HEK293 (cell line): ENCODE results near the gene AP1S1.
A peak's percentile ranks its signal among the peaks of the same experiment; 100 is the strongest.

ENCODE experiments used
- CTCF ChIA-PET: fragments of 350-600 bp; formaldehyde crosslinking; extraction: SDS; loops from one replicate; lab custom pipeline; 2021; ENCODE audit warnings: antibody characterized with exemption; lab: Yijun Ruan, JAX
- POLR2A ChIA-PET: fragments of 300-600 bp; formaldehyde crosslinking; extraction: SDS; loops from one replicate; lab custom pipeline; 2020; ENCODE audit warnings: antibody characterized with exemption, inconsistent platforms; lab: Yijun Ruan, JAX
- H3K27ac ChIP-seq: fragments of 200-500 bp; sonication (Bioruptor generic); 2 replicates; pipeline ENCODE4 v1.5.1; 2014; ENCODE audit warnings: low read depth, low read length, control low read depth, inconsistent platforms; ENCODE audit errors: extremely low read depth
- H3K36me3 ChIP-seq, 2 experiments: fragments of 200-500 bp in 1 of 2; sonication (Bioruptor generic) in 1 of 2; 1 replicate in 1 of 2; 2 replicates in 1 of 2; pipeline ENCODE4 v1.5.1; 2014 to 2017; ENCODE audit warnings: inconsistent platforms in 2 of 2, low read length in 2 of 2; ENCODE audit not compliant: control insufficient read depth in 2 of 2, insufficient read depth in 1 of 2
- H3K4me1 ChIP-seq: fragments of 200-500 bp; sonication (Bioruptor generic); 2 replicates; pipeline ENCODE4 v1.5.1; 2014; ENCODE audit warnings: mild to moderate bottlenecking, low read length, inconsistent platforms; ENCODE audit not compliant: control insufficient read depth, insufficient read depth
- H3K4me3 ChIP-seq: 2 replicates; pipeline ENCODE4 v1.5.1; 2011; ENCODE audit warnings: low read depth, mild to moderate bottlenecking, control low read depth, low read length, moderate library complexity
- H3K9me3 ChIP-seq: fragments of 200-500 bp; sonication (Bioruptor generic); 2 replicates; pipeline ENCODE4 v1.5.1; 2014; ENCODE audit warnings: low read depth, low read length, inconsistent platforms; ENCODE audit not compliant: control insufficient read depth, insufficient read depth
- ATF2 ChIP-seq: fragments of 450-650 bp; formaldehyde crosslinking; IDR thresholded peaks from 2 replicates; pipeline ENCODE4 v1.5.1; 2016; ENCODE audit warnings: missing biosample characterization, missing genetic modification characterization, low read depth
- GLIS2 ChIP-seq: fragments of 450-650 bp; formaldehyde crosslinking; IDR thresholded peaks from 2 replicates; pipeline ENCODE4 v1.5.1; 2016; ENCODE audit warnings: missing biosample characterization, missing genetic modification characterization
- IKZF3 ChIP-seq: fragments of 450-650 bp; IDR thresholded peaks from 2 replicates; pipeline ENCODE4 v1.5.0; 2018; ENCODE audit warnings: missing biosample characterization, mild to moderate bottlenecking, missing genetic modification characterization, moderate library complexity
- INSM2 ChIP-seq: fragments of 450-650 bp; formaldehyde crosslinking; IDR thresholded peaks from 2 replicates; pipeline ENCODE4 v1.5.1; 2016; ENCODE audit warnings: missing biosample characterization, missing genetic modification characterization
- KLF17 ChIP-seq: fragments of 450-650 bp; formaldehyde crosslinking; IDR thresholded peaks from 2 replicates; pipeline ENCODE4 v1.5.1; 2016; ENCODE audit warnings: missing biosample characterization, missing genetic modification characterization
- MYNN ChIP-seq: fragments of 450-650 bp; formaldehyde crosslinking; IDR thresholded peaks from 2 replicates; pipeline ENCODE4 v1.5.1; 2016; ENCODE audit warnings: missing biosample characterization, missing genetic modification characterization, borderline replicate concordance
- PRDM1 ChIP-seq: fragments of 450-650 bp; formaldehyde crosslinking; IDR thresholded peaks from 2 replicates; pipeline ENCODE4; 2016; ENCODE audit warnings: missing biosample characterization, missing genetic modification characterization
- PRDM10 ChIP-seq: fragments of 450-650 bp; formaldehyde crosslinking; IDR thresholded peaks from 2 replicates; pipeline ENCODE4 v1.5.1; 2016; ENCODE audit warnings: missing biosample characterization, missing genetic modification characterization
- ZBTB26 ChIP-seq: fragments of 450-650 bp; formaldehyde crosslinking; optimal IDR thresholded peaks from 2 replicates; pipeline ENCODE3; 2016; ENCODE audit warnings: missing biosample characterization, mild to moderate bottlenecking, missing genetic modification characterization
- ZBTB48 ChIP-seq: fragments of 450-650 bp; formaldehyde crosslinking; IDR thresholded peaks from 2 replicates; pipeline ENCODE4 v1.5.1; 2016; ENCODE audit warnings: missing biosample characterization, missing genetic modification characterization
- ZNF114 ChIP-seq: fragments of 450-650 bp; formaldehyde crosslinking; IDR thresholded peaks from 2 replicates; pipeline ENCODE4 v1.5.0; 2017; ENCODE audit warnings: missing biosample characterization, missing genetic modification characterization
- ZNF211 ChIP-seq: fragments of 450-650 bp; formaldehyde crosslinking; IDR thresholded peaks from 2 replicates; pipeline ENCODE4 v1.5.1; 2016; ENCODE audit warnings: low read depth, missing biosample characterization, missing genetic modification characterization
- ZNF274 ChIP-seq, 2 experiments: fragments of 200-500 bp in 1 of 2; fragments of 450-650 bp in 1 of 2; sonication (Bioruptor generic) in 1 of 2; formaldehyde crosslinking in 1 of 2; IDR thresholded peaks; 2 replicates each; pipeline versions ENCODE4 v1.5.1 to v1.6.1; 2014 to 2016; ENCODE audit warnings: borderline replicate concordance in 1 of 2, inconsistent platforms in 1 of 2, low read length in 1 of 2, missing biosample characterization in 1 of 2, missing genetic modification characterization in 1 of 2
- ZNF362 ChIP-seq: fragments of 450-650 bp; formaldehyde crosslinking; IDR thresholded peaks from 2 replicates; pipeline ENCODE4 v1.5.1; 2016; ENCODE audit warnings: missing biosample characterization, missing genetic modification characterization
- ZNF366 ChIP-seq: fragments of 450-650 bp; formaldehyde crosslinking; conservative IDR thresholded peaks from 2 replicates; pipeline ENCODE4 v1.5.1; 2016; ENCODE audit warnings: missing biosample characterization, missing genetic modification characterization
- ZNF48 ChIP-seq: fragments of 450-650 bp; formaldehyde crosslinking; IDR thresholded peaks from 2 replicates; pipeline ENCODE4 v1.5.1; 2016; ENCODE audit warnings: missing biosample characterization, missing genetic modification characterization
- ZNF549 ChIP-seq: fragments of 450-650 bp; IDR thresholded peaks from 2 replicates; pipeline ENCODE4 v1.5.1; 2018; ENCODE audit warnings: missing biosample characterization, missing genetic modification characterization, mild to moderate bottlenecking, inconsistent platforms, moderate library complexity
- ZNF629 ChIP-seq: fragments of 450-650 bp; formaldehyde crosslinking; IDR thresholded peaks from 2 replicates; pipeline ENCODE4 v1.5.1; 2017; ENCODE audit warnings: missing biosample characterization, missing genetic modification characterization
- ZNF654 ChIP-seq: fragments of 450-650 bp; formaldehyde crosslinking; IDR thresholded peaks from 2 replicates; pipeline ENCODE4 v1.5.1; 2016; ENCODE audit warnings: low read depth, missing biosample characterization, missing genetic modification characterization
- ZNF660 ChIP-seq: fragments of 450-650 bp; IDR thresholded peaks from 2 replicates; pipeline ENCODE4 v1.5.1; 2018; ENCODE audit warnings: missing biosample characterization, mild to moderate bottlenecking, missing genetic modification characterization
- ZNF664 ChIP-seq: fragments of 450-650 bp; formaldehyde crosslinking; IDR thresholded peaks from 2 replicates; pipeline ENCODE4 v1.5.1; 2016; ENCODE audit warnings: missing biosample characterization, missing genetic modification characterization
- ZNF791 ChIP-seq: fragments of 450-650 bp; formaldehyde crosslinking; IDR thresholded peaks from 2 replicates; pipeline ENCODE4 v1.5.1; 2016; ENCODE audit warnings: missing biosample characterization, missing genetic modification characterization
- ZNF830 ChIP-seq: fragments of 450-650 bp; IDR thresholded peaks from 2 replicates; pipeline ENCODE4 v1.5.0; 2018; ENCODE audit warnings: missing biosample characterization, missing genetic modification characterization, low read depth, mild to moderate bottlenecking, moderate library complexity

The AP1S1 gene

GRCh38 chr7:101167645-101168411 lies 13.6 kb downstream of the AP1S1 start (continued):
- TF ChIP-seq INSM2 (tag by site-specific recombination) = no peak
- no peak for TF ChIP-seq ZNF114 (tag by site-specific recombination)
- TF ChIP-seq ZNF211 (tag by site-specific recombination) = no peak
- TF ChIP-seq ZBTB48 (tag by site-specific recombination) = no peak; the same call in 1 of the 2 replicates
- TF ChIP-seq KLF17 (tag by site-specific recombination) = peak; percentile 2; the same call in 1 of the 2 replicates
- TF ChIP-seq ZNF48 = no peak
- no peak for TF ChIP-seq ZNF654 (tag by site-specific recombination)
- TF ChIP-seq ZNF549 (tag by site-specific recombination) = no peak
- TF ChIP-seq ZNF830 = no peak
- TF ChIP-seq ZNF362 (tag by site-specific recombination) = peak; percentile 69
- TF ChIP-seq GLIS2 (tag by site-specific recombination) = no peak
- no peak for TF ChIP-seq MYNN
- no peak for TF ChIP-seq ZNF664 (tag by site-specific recombination)

GRCh38 chr7:101168412-101169049 lies 14.3 kb downstream of the AP1S1 start:
- POLR2A ChIA-PET = interaction anchor here (0.6 kb wide), 1 partner anchor 15 kb away, joined by 7 read pairs; no protein-coding TSS in a partner anchor
- Histone ChIP-seq H3K4me3 (no peak overlapping the region), H3K36me3 (no peaks in the 10 kb centered on the region), H3K4me1 (peaks cover 25% of the 10 kb centered on the region), H3K9me3 (no peaks in the 10 kb centered on the region), H3K27ac (no peak overlapping the region)
- TF ChIP-seq ZNF274 (IDR thresholded peaks at IDR 0.05; ENCODE audit: low read length) (no peak), ZNF274 (tag by site-specific recombination; IDR thresholded peaks at IDR 0.05; ENCODE audit: borderline replicate concordance) (no peak), PRDM10 (tag by site-specific recombination) (peak; percentile 40; the same call in 1 of the 2 replicates), ATF2 (tag by site-specific recombination) (no peak), ZNF791 (tag by site-specific recombination) (no peak), ZNF660 (tag by site-specific recombination) (0 out of 2 replicates have a peak, but pooled peaks have one; percentile 21), PRDM1 (tag by site-specific recombination) (peak; percentile 68; the same call in 1 of the 2 replicates), ZNF366 (tag by site-specific recombination) (peak; percentile 45), IKZF3 (0 out of 2 replicates have a peak, but pooled peaks have one; percentile 11), ZBTB26 (tag by site-specific recombination) (no peak), ZNF629 (tag by site-specific recombination) (no peak)
- CTCF ChIA-PET = interaction anchor here (0.6 to 1.4 kb wide), 5 partner anchors 17 to 348 kb away, joined by 3 to 10 read pairs (median 5); no protein-coding TSS in a partner anchor
